ENCODE results near the gene ALDH1L1. TPM values are rescaled to one million over a fixed set of nuclear protein-coding genes. Genes with fewer than 3 reads are reported as not detected.

ALDH1L1 gene
- total and polyA plus RNA-seq, 9 of the 15 experiments (the other 6 are each of a cell fraction or from before 2014, with no cell fraction given), result 0.06 to 1.9 (median 0.57) TPM; not detected in 1

- ChIA-PET POLR2A (no interaction called here), CTCF (ENCODE audit: low intra/inter-chr PET ratio) (no interaction called here)
- H3K9ac ChIP-seq (ENCODE audit: insufficient read depth in 1 of 2, low read depth in 2 of 2, low read length in 2 of 2), result no peak overlapping the region
- H3K4me1 ChIP-seq (replicated peaks in 1 of 2; ENCODE audit: control insufficient read depth in 2 of 2, insufficient read depth in 2 of 2, low read length in 2 of 2), result peaks cover 10% of the 10 kb centered on the region in 2 experiments; a peak in 4 of 5 replicates
- no peaks in the 10 kb centered on the region for H3K9me1 ChIP-seq (ENCODE audit: control insufficient read depth, insufficient read depth, low read length)
- intact Hi-C loops (cut with micrococcal nuclease) (no loop called here), in situ Hi-C loops (cut with MboI) (no loop called here)
- no peaks in the 10 kb centered on the region for H4K20me1 ChIP-seq (replicated peaks; ENCODE audit: control insufficient read depth, insufficient read depth, low read length)
- FAIRE-seq, result no peak
- no peaks in the 10 kb centered on the region for H3K36me3 ChIP-seq (ENCODE audit: control insufficient read depth, insufficient read depth, low read length)
- no TSS peak for BruUV-seq (replicated peaks)
- no peaks in the 10 kb centered on the region for H3K79me2 ChIP-seq (ENCODE audit: control insufficient read depth, insufficient read depth, low read length)
- H3K9me3 ChIP-seq (replicated peaks; ENCODE audit: control insufficient read depth, insufficient read depth, low read depth, low read length), result no peaks in the 10 kb centered on the region
- H3K27me3 ChIP-seq (ENCODE audit: control insufficient read depth in 2 of 2, insufficient read depth in 2 of 2, low read length in 2 of 2), result no peaks in the 10 kb centered on the region
- H3K4me3 ChIP-seq, result no peak overlapping the region
- no peak overlapping the region for H3K27ac ChIP-seq (ENCODE audit: extremely low read depth, low read depth, low read length)
- 33% methylated on average over 6 of the region's 7 CpGs for WGBS (ENCODE audit: insufficient coverage, low coverage, missing lambda C conversion rate)
- no peak for TF ChIP-seq BACH1 (tag; IDR thresholded peaks at IDR 0.05)
- no peak for TF ChIP-seq NFYB (IDR thresholded peaks at IDR 0.05; ENCODE audit: extremely low read depth, insufficient read length)
- no peak for TF ChIP-seq MBD1 (CRISPR knock-in tag; IDR thresholded peaks at IDR 0.05)
- TF ChIP-seq ZNF3 (CRISPR knock-in tag; IDR thresholded peaks at IDR 0.05), result no peak
- H3K4me2 ChIP-seq (ENCODE audit: insufficient read depth, low read length), result no peak overlapping the region
- DNase-seq (ENCODE audit: extremely low read depth in 1 of 4, low spot score in 3 of 4), result no peak
- ATAC-seq, result no peak
- H2AFZ ChIP-seq (ENCODE audit: low read depth, low read length), result no peak overlapping the region
Measured at GRCh38 chr3:126058666-126059065, 121.7 kb downstream of the ALDH1L1 start.

- Histone ChIP-seq H3K4me2 (ENCODE audit: insufficient read depth, low read length) (no peak overlapping the region), H3K27me3 (ENCODE audit: control insufficient read depth in 2 of 2, insufficient read depth in 2 of 2, low read length in 2 of 2) (no peaks in the 10 kb centered on the region), H2AFZ (ENCODE audit: low read depth, low read length) (no peak overlapping the region), H3K9ac (ENCODE audit: insufficient read depth in 1 of 2, low read depth in 2 of 2, low read length in 2 of 2) (no peak overlapping the region; a peak in 1 of 4 replicates), H3K36me3 (ENCODE audit: control insufficient read depth, insufficient read depth, low read length) (no peaks in the 10 kb centered on the region), H3K9me3 (replicated peaks; ENCODE audit: control insufficient read depth, insufficient read depth, low read depth, low read length) (no peaks in the 10 kb centered on the region), H4K20me1 (replicated peaks; ENCODE audit: control insufficient read depth, insufficient read depth, low read length) (no peaks in the 10 kb centered on the region), H3K4me1 (replicated peaks in 1 of 2; ENCODE audit: control insufficient read depth in 2 of 2, insufficient read depth in 2 of 2, low read length in 2 of 2) (peaks cover 10% of the 10 kb centered on the region in 2 experiments; a peak in 4 of 5 replicates), H3K27ac (ENCODE audit: extremely low read depth, low read depth, low read length) (no peak overlapping the region), H3K79me2 (ENCODE audit: control insufficient read depth, insufficient read depth, low read length) (no peaks in the 10 kb centered on the region), H3K9me1 (ENCODE audit: control insufficient read depth, insufficient read depth, low read length) (no peaks in the 10 kb centered on the region), H3K4me3 (no peak overlapping the region)
- ATAC-seq, result no peak
- CTCF ChIA-PET (ENCODE audit: low intra/inter-chr PET ratio), result no interaction called here
- POLR2A ChIA-PET, result no interaction called here
- TF ChIP-seq BRF2 (IDR thresholded peaks at IDR 0.05; ENCODE audit: borderline replicate concordance, insufficient read depth, insufficient read length), result no peak
- no peak for TF ChIP-seq L3MBTL2 (IDR thresholded peaks at IDR 0.05)
- no peak for TF ChIP-seq RNF219 (CRISPR knock-in tag; IDR thresholded peaks at IDR 0.05)
- TF ChIP-seq ZC3H11A (IDR thresholded peaks at IDR 0.05; ENCODE audit: low read depth, low read length), result no peak
- intact Hi-C loops (cut with micrococcal nuclease) (no loop called here), in situ Hi-C loops (cut with MboI) (no loop called here)
- BruUV-seq (replicated peaks), result no TSS peak
- no peak for DNase-seq (ENCODE audit: extremely low read depth in 1 of 4, low spot score in 3 of 4)
- WGBS (ENCODE audit: insufficient coverage, low coverage, missing lambda C conversion rate), result 78% methylated on average over 9 of the region's 13 CpGs
- FAIRE-seq, result no peak
Measured at GRCh38 chr3:126057936-126058335, 122.5 kb downstream of the ALDH1L1 start.
